Endothelial cell (in vitro differentiated cells): Measurements from ENCODE around the gene GPLD1. TPM values are rescaled to one million over a fixed set of nuclear protein-coding genes. Genes with fewer than 3 reads are reported as not detected.
"Not testable (repeated sequence)": the region's sequence is repeated elsewhere in the genome, so short reads cannot be mapped to it uniquely, and the experiment has no call there.

Source experiments
- DNase-seq: peaks from one replicate; pipeline ENCODE4 v3.0.0; 2021; ENCODE audit warnings: low spot score
- H3K27ac Mint-ChIP-seq: one replicate; pipeline ENCODE4 v1.8.0; 2021; ENCODE audit warnings: mixed read lengths, inconsistent platforms; ENCODE audit not compliant: unreplicated experiment
- H3K27me3 Mint-ChIP-seq: one replicate; pipeline ENCODE4 v1.8.0; 2021; ENCODE audit warnings: mild to moderate bottlenecking, moderate library complexity, mixed read lengths, inconsistent platforms; ENCODE audit not compliant: unreplicated experiment
- H3K36me3 Mint-ChIP-seq: one replicate; pipeline ENCODE4 v1.8.0; 2021; ENCODE audit warnings: mild to moderate bottlenecking, low read depth, mixed read lengths, inconsistent platforms; ENCODE audit not compliant: unreplicated experiment
- H3K4me1 Mint-ChIP-seq: one replicate; pipeline ENCODE4 v1.8.0; 2021; ENCODE audit warnings: mild to moderate bottlenecking, mixed read lengths, inconsistent platforms; ENCODE audit not compliant: unreplicated experiment
- H3K4me3 Mint-ChIP-seq: one replicate; pipeline ENCODE4 v1.8.0; 2021; ENCODE audit warnings: mild to moderate bottlenecking, mixed read lengths, inconsistent platforms; ENCODE audit not compliant: unreplicated experiment
- H3K9me3 Mint-ChIP-seq: one replicate; pipeline ENCODE4 v1.8.0; 2021; ENCODE audit warnings: mixed read lengths, inconsistent platforms; ENCODE audit not compliant: unreplicated experiment
- total RNA-seq: library from RNA; stranded (reverse); fragmentation: NEBNext Ultra II Directional; extraction: Animal tissue kit (Norgen Biotek cat#: 25700); gene quantifications from one replicate; pipeline ENCODE4 v1.2.1, GENCODE V29; 2021; ENCODE audit not compliant: unreplicated experiment
- TF ChIP-seq, protein P1 (sequence below): fragments of 200-600 bp; sonication (generic); IDR thresholded peaks from one replicate; pipeline ENCODE4 v1.5.0; 2021; ENCODE audit warnings: antibody characterized with exemption; ENCODE audit not compliant: unreplicated experiment

The GPLD1 gene
- total RNA-seq, 1 donor from 2014 or later = 1.2 TPM

DNA sequence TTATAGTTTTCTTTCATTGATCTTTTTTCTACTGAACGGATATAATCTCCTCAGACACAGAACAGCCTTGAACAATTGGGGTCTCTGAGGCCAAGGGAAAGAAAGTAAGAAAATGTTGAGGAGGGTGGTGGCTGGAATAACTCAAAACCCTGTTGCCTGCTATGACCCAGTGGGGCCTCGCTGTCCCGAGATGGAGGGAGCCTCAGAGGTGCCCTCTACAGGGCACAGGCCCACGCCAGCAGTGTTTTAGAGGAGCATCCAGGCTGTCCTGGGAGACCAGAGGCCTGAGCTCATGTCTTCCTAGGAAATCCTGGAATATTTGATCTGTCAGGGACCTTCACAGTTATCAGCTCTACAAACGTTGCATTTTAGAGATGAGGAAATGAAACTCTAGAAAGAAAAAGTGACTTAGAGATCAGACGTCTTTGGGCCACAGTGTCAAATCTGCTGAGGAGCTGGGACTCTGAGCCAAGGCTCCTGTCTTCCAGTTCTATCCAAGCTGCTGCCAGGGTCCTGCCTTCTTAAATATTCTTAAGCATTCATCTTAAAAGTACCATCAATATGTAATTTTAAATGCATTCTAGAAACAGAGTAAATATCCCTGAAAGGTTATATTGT, 31.7 kb upstream of the GPLD1 start:
- Mint-ChIP-seq H3K36me3 (no peaks in the 10 kb centered on the region), H3K4me1 (peaks cover 4% of the 10 kb centered on the region), H3K27me3 (peaks cover 3% of the 10 kb centered on the region), H3K4me3 (no peak overlapping the region), H3K9me3 (no peaks in the 10 kb centered on the region), H3K27ac (no peak overlapping the region)
- DNase-seq = peak; percentile 74
- TF ChIP-seq, protein P1, sequence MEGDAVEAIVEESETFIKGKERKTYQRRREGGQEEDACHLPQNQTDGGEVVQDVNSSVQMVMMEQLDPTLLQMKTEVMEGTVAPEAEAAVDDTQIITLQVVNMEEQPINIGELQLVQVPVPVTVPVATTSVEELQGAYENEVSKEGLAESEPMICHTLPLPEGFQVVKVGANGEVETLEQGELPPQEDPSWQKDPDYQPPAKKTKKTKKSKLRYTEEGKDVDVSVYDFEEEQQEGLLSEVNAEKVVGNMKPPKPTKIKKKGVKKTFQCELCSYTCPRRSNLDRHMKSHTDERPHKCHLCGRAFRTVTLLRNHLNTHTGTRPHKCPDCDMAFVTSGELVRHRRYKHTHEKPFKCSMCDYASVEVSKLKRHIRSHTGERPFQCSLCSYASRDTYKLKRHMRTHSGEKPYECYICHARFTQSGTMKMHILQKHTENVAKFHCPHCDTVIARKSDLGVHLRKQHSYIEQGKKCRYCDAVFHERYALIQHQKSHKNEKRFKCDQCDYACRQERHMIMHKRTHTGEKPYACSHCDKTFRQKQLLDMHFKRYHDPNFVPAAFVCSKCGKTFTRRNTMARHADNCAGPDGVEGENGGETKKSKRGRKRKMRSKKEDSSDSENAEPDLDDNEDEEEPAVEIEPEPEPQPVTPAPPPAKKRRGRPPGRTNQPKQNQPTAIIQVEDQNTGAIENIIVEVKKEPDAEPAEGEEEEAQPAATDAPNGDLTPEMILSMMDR = no peak

DNA sequence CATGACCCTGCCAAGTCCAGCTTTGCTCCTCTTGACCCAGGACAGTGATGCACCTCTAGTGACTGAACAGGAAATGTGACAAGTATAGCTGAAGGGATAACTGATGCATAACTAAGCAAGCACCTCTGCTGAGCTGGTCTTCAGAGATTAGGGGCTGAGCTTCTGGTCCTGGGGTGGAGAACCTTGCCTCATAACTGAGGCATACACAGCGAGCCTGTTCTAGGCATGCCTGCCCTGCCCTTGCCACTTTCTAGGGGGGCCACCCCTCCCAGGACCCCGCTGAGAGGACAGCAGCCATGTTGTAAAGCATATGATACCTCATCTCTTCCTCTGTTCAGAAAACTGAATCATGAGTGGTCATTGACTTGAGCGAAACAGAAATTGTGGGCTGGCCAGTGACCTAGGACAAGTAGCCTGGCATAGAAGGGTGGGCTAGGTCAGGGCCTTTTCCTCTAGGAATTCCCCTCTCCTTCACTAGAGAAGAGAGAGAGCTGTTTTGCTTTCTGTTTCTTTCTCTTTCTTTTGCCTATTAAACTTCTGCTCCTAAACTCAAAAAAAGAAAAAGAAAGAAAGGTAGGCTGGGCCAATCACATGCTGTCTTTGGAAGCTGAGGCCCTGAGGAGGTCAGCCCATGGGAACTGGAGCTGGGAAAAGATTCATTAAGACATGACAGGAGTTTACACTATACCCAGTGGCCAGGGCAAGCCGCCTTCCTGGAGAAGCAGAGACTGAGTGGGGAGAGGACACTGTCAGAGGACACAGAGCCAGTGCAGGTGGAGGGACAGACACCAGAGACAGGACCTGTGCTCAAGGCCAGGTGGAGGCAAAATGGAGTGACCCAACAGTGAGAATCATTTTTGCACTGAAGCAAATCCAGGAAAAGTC, 28.5 kb upstream of the GPLD1 start:
- Mint-ChIP-seq H3K27me3 (peaks cover 3% of the 10 kb centered on the region), H3K36me3 (no peaks in the 10 kb centered on the region), H3K9me3 (no peaks in the 10 kb centered on the region), H3K4me1 (peaks cover 3% of the 10 kb centered on the region), H3K27ac (no peak overlapping the region), H3K4me3 (no peak overlapping the region)
- TF ChIP-seq, protein P1 = no peak
- no peak for DNase-seq

DNA sequence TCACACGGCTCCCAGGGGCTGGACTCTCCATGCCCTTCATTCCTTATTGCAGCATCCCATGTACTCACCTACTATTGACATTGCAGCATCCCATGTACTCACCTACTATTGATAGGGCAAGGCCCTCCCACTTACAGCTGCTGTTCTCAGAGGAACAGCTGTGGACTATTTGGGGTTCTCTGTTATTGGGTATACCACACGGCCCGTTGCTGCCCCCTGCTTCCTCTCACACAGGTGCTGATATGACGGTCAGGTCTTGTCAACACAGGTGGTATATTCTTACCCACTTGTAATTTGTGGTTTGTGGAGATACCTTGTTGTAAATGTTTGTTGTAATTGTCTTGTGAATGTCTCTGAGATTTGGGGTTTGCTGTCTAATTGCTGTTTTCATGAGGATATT, 24.2 kb upstream of the GPLD1 start:
- TF ChIP-seq, protein P1 = no peak
- H3K27me3 Mint-ChIP-seq = no peaks in the 10 kb centered on the region
- peaks cover under 1% of the 10 kb centered on the region for H3K36me3 Mint-ChIP-seq
- H3K4me3 Mint-ChIP-seq = no peak overlapping the region
- peaks cover 12% of the 10 kb centered on the region for H3K4me1 Mint-ChIP-seq
- H3K9me3 Mint-ChIP-seq = no peaks in the 10 kb centered on the region
- no peak for DNase-seq
- H3K27ac Mint-ChIP-seq = no peak overlapping the region

DNA sequence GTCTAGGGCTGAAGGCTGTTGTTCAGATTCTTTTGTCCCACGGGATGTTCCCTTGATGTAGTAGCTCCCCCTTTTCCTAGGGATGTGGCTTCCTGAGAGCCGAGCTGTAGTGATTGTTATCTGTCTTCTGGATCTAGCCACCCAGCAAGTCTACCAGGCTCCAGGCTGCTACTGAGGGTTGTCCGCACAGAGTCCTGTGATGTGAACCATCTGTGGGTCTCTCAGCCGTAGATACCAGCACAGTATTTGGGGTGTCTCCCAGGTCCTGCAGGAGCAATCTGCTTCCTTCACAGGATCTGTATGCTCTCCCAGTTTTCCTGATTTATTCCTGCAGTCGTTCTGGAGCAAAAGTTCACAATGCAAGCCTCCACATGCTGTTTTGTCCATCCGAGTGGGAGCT, 22.6 kb upstream of the GPLD1 start:
- not testable (repeated sequence) for DNase-seq, H3K36me3 Mint-ChIP-seq, H3K27me3 Mint-ChIP-seq, H3K27ac Mint-ChIP-seq, H3K9me3 Mint-ChIP-seq, H3K4me3 Mint-ChIP-seq
- H3K4me1 Mint-ChIP-seq = peaks cover 12% of the 10 kb centered on the region

DNA sequence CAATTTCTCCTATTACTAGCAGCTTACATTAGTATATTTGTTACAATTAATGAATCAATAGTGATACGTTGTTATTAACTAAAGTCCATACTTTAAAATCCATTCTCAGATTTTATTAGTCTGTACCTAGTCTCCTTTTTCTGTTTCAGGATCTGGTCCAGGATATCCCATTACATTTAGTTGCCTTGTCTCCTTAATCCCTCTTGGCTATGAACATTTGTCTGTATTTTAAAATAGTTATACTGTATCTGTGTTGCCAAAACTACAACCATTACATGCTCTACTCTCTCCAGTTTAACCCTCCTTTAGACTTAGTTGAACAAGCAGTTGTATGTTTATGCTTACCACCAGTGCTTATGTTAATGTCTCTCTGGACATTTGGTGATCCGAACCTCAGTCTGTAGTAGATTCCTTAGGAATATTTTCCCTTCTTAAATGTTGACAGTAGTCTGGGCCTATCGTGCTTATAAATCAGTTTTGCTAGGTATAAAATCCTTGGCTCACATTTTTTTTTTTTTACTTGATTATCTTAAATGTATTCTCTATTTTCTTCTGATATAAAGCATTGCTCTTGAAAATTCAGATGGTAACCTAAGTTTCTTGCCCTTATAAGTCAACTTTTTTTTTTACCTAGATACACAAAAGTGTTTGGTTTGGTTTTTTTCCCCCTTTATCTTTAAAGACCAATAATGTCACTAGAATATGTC, 17.6 kb upstream of the GPLD1 start:
- Mint-ChIP-seq H3K4me3 (no peak overlapping the region), H3K9me3 (no peaks in the 10 kb centered on the region), H3K36me3 (peaks cover 8% of the 10 kb centered on the region), H3K27ac (no peak overlapping the region), H3K4me1 (peaks cover 13% of the 10 kb centered on the region), H3K27me3 (peaks cover 1% of the 10 kb centered on the region)
- DNase-seq = no peak
- TF ChIP-seq, protein P1 = no peak
